Measurements from ENCODE around the gene DCXR. TPM values are rescaled to one million over a fixed set of nuclear protein-coding genes. Genes with fewer than 3 reads are reported as not detected.
A peak's percentile ranks its signal among the peaks of the same experiment; 100 is the strongest.

DCXR gene
- total RNA-seq, 1 experiment from 2014 or later: 135 TPM

DNA sequence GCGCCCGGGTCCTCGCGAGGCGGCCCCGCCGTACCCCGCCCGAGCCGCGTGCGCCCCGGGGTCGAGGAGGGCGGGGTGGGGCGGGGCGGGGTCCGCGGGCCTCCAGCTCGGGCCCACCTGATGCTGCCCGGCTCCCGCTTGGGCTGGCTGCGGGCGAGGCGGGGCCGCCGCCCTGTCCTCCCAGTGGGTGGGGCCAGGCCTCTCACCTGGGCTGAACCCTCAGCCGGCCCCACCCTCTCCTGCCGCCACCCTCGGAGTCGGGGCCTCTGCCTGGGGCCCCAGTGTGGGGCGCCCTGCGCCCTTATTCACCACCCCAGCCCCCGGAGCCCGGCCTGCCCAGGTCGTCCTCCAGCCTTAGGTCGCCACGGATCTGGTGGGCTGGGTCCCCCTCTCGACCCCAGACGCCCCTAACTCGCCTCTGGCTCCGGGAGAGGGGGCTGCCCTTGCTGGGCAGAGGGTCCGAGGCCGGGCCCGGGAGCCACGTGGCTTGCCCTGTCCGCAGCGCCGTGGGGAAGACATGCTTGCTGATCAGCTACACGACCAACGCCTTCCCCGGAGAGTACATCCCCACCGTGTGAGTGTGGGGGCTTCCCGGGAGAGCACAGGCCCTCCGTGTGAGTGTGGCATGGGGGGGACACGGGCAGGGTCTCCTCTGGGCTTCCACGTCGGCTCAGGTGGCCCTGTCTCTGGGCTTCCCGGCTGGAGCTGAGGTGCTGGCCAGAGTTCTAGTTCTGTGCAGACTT lies 5.4 kb downstream of the DCXR start:
- H3K9me2 ChIP-seq (replicated peaks; ENCODE audit: low read length): no peaks in the 10 kb centered on the region
- H3K79me2 ChIP-seq (ENCODE audit: low read length): peaks cover 17% of the 10 kb centered on the region
- intact Hi-C loops (cut with micrococcal nuclease): no loop called here
- no peak for TF ChIP-seq CTCF (conservative IDR thresholded peaks at IDR 0.05; ENCODE audit: low read depth, low read length)
- no peak for TF ChIP-seq EZH2phosphoT487 (IDR thresholded peaks at IDR 0.05; ENCODE audit: borderline replicate concordance, low read length)
- TF ChIP-seq EZH2 (IDR thresholded peaks at IDR 0.05; ENCODE audit: low read length, unreplicated experiment): no peak
- H3K4me1 ChIP-seq (ENCODE audit: insufficient read depth, low read length): peaks cover 25% of the 10 kb centered on the region
- no peaks in the 10 kb centered on the region for H3K36me3 ChIP-seq (ENCODE audit: low read depth, low read length)
- no peak overlapping the region for H3K9ac ChIP-seq (ENCODE audit: low read length)
- ATAC-seq (peak; percentile 47), DNase-seq (peak; percentile 57)
- CTCF ChIA-PET: no interaction called here
- POLR2A ChIA-PET (ENCODE audit: unreplicated experiment): interaction anchor here (0.6 kb wide), 1 partner anchor 264 kb away, joined by 5 read pairs; no protein-coding TSS in a partner anchor
- H2AFZ ChIP-seq (ENCODE audit: low read length): no peak overlapping the region
- H3F3A ChIP-seq (ENCODE audit: low read length, unreplicated experiment): no peaks in the 10 kb centered on the region
- BruUV-seq (replicated peaks): no TSS peak
- H3K27me3 ChIP-seq (ENCODE audit: low read length): no peaks in the 10 kb centered on the region
- no peak overlapping the region for H3K27ac ChIP-seq (ENCODE audit: low read length)
- H3K4me2 ChIP-seq (ENCODE audit: low read length): peak overlapping the region; percentile 82
- H3K9me3 ChIP-seq (ENCODE audit: low read length): no peaks in the 10 kb centered on the region
- peak overlapping the region; percentile 63 for H3K4me3 ChIP-seq (ENCODE audit: low read length)
- H4K20me1 ChIP-seq (ENCODE audit: low read length): peaks cover 8% of the 10 kb centered on the region; the same call in 1 of the 2 replicates

DNA sequence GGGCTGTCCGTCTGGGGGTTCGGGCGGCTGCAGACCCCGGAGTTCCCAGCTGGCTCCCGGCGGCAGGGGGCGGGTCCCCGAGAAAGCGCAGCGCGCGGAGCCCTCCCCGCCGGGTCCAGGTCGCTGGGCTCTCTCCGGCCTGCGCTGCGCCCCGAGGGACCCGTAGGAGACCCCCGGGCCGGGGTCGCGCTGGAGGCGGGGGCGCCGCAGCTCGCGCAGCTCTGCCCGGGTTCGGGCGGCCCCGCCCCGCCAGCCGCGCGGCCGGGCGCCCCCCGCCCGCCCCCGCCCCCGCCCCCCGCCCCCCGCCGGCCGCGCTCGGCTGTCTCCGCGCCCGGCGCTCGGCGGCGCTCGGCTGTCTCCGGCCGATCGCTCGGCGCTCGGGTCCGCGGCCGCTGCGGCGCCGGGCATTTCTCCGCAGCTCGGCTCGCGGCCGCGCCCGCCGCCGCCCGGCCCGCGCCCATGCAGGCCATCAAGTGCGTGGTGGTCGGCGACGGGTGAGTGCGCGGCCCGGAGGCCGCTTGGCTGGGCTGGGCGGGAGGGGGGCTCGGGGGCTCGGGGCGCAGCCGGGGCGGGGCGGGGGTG lies 6.1 kb downstream of the DCXR start, which contains the start of gene RAC3:
Gene RAC3, plus strand, starts transcription at position 376 of the 582 bp plus-strand sequence. Its CDS starts 84 bp downstream, at position 460.
- Histone ChIP-seq H3K9ac (ENCODE audit: low read length) (peak within 1 kb of the TSS; percentile 47), H2AFZ (ENCODE audit: low read length) (peak within 1 kb of the TSS; percentile 88), H3K9me3 (ENCODE audit: low read length) (no peaks in the 10 kb centered on the region), H3K9me2 (replicated peaks; ENCODE audit: low read length) (no peaks in the 10 kb centered on the region), H3K27ac (ENCODE audit: low read length) (peak within 1 kb of the TSS; percentile 23), H3K27me3 (ENCODE audit: low read length) (no peaks in the 10 kb centered on the region), H4K20me1 (ENCODE audit: low read length) (peaks cover 3% of the 10 kb centered on the region; the same call in 1 of the 2 replicates), H3K4me2 (ENCODE audit: low read length) (peak within 1 kb of the TSS; percentile 94), H3K4me3 (ENCODE audit: low read length) (peak within 1 kb of the TSS; percentile 79), H3K4me1 (ENCODE audit: insufficient read depth, low read length) (peaks cover 21% of the 10 kb centered on the region), H3F3A (ENCODE audit: low read length, unreplicated experiment) (no peaks in the 10 kb centered on the region), H3K36me3 (ENCODE audit: low read depth, low read length) (no peaks in the 10 kb centered on the region), H3K79me2 (ENCODE audit: low read length) (peaks cover 11% of the 10 kb centered on the region)
- DNase-seq (peak; percentile 58), ATAC-seq (peak; percentile 58)
- POLR2A ChIA-PET (ENCODE audit: unreplicated experiment): interaction anchor here (0.6 kb wide), 1 partner anchor 265 kb away, joined by 5 read pairs; no protein-coding TSS in a partner anchor
- CTCF ChIA-PET: no interaction called here
- TF ChIP-seq EZH2phosphoT487 (IDR thresholded peaks at IDR 0.05; ENCODE audit: borderline replicate concordance, low read length) (no peak), CTCF (conservative IDR thresholded peaks at IDR 0.05; ENCODE audit: low read depth, low read length) (no peak), EZH2 (IDR thresholded peaks at IDR 0.05; ENCODE audit: low read length, unreplicated experiment) (no peak)
- intact Hi-C loops (cut with micrococcal nuclease): no loop called here
- no TSS peak for BruUV-seq (replicated peaks)

All from PC-3 (cell line).